RWPE2 (cell line): ENCODE data around the gene PTEN.

Experiments used
- ATAC-seq: fragments of 200-7000 bp; cut with Tn5 transposase; 3 replicates; pipeline ENCODE4 v1.9.1; 2021; ENCODE audit warnings: low read depth
- DNase-seq: peaks from one replicate; pipeline ENCODE4 v3.0.0-alpha.2; 2020; ENCODE audit warnings: low spot score
- H3K27ac ChIP-seq: fragments of 450-650 bp; 2 replicates; pipeline ENCODE4 v1.5.1; 2017; ENCODE audit warnings: mild to moderate bottlenecking; ENCODE audit not compliant: poor library complexity, severe bottlenecking
- H3K27me3 ChIP-seq: fragments of 250-450 bp; sonication (Bioruptor Pico); 2 replicates; pipeline ENCODE4 v1.5.1; 2021; ENCODE audit warnings: mild to moderate bottlenecking, moderate library complexity; ENCODE audit not compliant: insufficient read depth, poor library complexity, severe bottlenecking
- H3K36me3 ChIP-seq: fragments of 250-450 bp; sonication (Bioruptor Pico); 2 replicates; pipeline ENCODE4 v1.5.1; 2020; ENCODE audit warnings: low read depth, mild to moderate bottlenecking, moderate library complexity
- H3K4me1 ChIP-seq: fragments of 250-450 bp; sonication (Bioruptor Pico); 2 replicates; pipeline ENCODE4 v1.5.1; 2021; ENCODE audit warnings: mild to moderate bottlenecking, moderate library complexity; ENCODE audit not compliant: insufficient read depth, poor library complexity, severe bottlenecking
- H3K4me3 ChIP-seq: fragments of 250-450 bp; sonication (Bioruptor Pico); 2 replicates; pipeline ENCODE4 v1.5.1; 2021; ENCODE audit warnings: mild to moderate bottlenecking, moderate library complexity; ENCODE audit not compliant: severe bottlenecking
- H3K9me3 ChIP-seq: fragments of 250-450 bp; sonication (Bioruptor Pico); 2 replicates; pipeline ENCODE4 v1.5.1; 2021; ENCODE audit warnings: mild to moderate bottlenecking, moderate library complexity; ENCODE audit not compliant: severe bottlenecking
- TF ChIP-seq, protein P1 (sequence below): fragments of 450-650 bp; IDR thresholded peaks from one replicate; pipeline ENCODE4 v1.5.1; 2017; ENCODE audit warnings: mild to moderate bottlenecking, moderate library complexity; ENCODE audit not compliant: poor library complexity, severe bottlenecking

The PTEN gene

DNA sequence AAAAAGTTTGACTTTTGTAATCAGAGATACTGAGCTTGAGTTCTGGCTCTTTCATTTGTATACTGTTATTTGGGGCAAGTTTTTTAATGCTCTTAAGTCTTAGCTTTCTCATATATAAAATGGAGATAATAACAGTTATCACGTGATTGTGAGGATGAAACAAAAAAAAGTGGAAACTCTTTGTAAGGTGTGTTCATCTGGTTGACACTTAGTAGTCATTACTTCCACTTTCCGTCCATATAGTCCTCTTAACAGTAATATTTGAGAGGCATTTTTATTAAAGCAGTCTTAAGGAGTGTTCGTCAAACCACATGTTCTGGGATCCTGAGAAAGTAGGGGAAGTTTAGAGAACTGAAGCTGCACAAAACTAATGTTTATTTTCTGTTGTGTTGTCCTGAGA lies 65.6 kb downstream of the PTEN start:
- Histone ChIP-seq H3K9me3 (no peaks in the 10 kb centered on the region), H3K36me3 (peaks cover 45% of the 10 kb centered on the region), H3K4me3 (no peak overlapping the region), H3K27ac (no peak overlapping the region), H3K27me3 (no peaks in the 10 kb centered on the region), H3K4me1 (peaks cover 46% of the 10 kb centered on the region)
- TF ChIP-seq, protein P1, sequence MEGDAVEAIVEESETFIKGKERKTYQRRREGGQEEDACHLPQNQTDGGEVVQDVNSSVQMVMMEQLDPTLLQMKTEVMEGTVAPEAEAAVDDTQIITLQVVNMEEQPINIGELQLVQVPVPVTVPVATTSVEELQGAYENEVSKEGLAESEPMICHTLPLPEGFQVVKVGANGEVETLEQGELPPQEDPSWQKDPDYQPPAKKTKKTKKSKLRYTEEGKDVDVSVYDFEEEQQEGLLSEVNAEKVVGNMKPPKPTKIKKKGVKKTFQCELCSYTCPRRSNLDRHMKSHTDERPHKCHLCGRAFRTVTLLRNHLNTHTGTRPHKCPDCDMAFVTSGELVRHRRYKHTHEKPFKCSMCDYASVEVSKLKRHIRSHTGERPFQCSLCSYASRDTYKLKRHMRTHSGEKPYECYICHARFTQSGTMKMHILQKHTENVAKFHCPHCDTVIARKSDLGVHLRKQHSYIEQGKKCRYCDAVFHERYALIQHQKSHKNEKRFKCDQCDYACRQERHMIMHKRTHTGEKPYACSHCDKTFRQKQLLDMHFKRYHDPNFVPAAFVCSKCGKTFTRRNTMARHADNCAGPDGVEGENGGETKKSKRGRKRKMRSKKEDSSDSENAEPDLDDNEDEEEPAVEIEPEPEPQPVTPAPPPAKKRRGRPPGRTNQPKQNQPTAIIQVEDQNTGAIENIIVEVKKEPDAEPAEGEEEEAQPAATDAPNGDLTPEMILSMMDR = no peak
- ATAC-seq (no peak), DNase-seq (no peak)

GRCh38 chr10:87930141-87930540 lies 66.7 kb downstream of the PTEN start:
- H3K27me3 ChIP-seq = no peaks in the 10 kb centered on the region
- peaks cover 46% of the 10 kb centered on the region for H3K4me1 ChIP-seq
- H3K27ac ChIP-seq = peak overlapping the region; percentile 65
- ATAC-seq (no peak), DNase-seq (no peak)
- H3K36me3 ChIP-seq = peaks cover 55% of the 10 kb centered on the region
- TF ChIP-seq, protein P1 = no peak
- H3K9me3 ChIP-seq = no peaks in the 10 kb centered on the region
- no peak overlapping the region for H3K4me3 ChIP-seq

GRCh38 chr10:87930934-87931835 lies 67.8 kb downstream of the PTEN start:
- TF ChIP-seq, protein P1 = no peak
- no peaks in the 10 kb centered on the region for H3K9me3 ChIP-seq
- DNase-seq (no peak), ATAC-seq (peak; percentile 70; the same call in 2 of the 3 replicates)
- peak overlapping the region; percentile 65 for H3K27ac ChIP-seq
- H3K4me3 ChIP-seq = no peak overlapping the region
- H3K4me1 ChIP-seq = peaks cover 43% of the 10 kb centered on the region
- H3K27me3 ChIP-seq = no peaks in the 10 kb centered on the region
- peaks cover 63% of the 10 kb centered on the region for H3K36me3 ChIP-seq

- TF ChIP-seq, protein P1 = no peak
- H3K27me3 ChIP-seq = no peaks in the 10 kb centered on the region
Measured at GRCh38 chr10:87931836-87932230, 68.4 kb downstream of the PTEN start.

More at GRCh38 chr10:87931836-87932230, 68.4 kb downstream of the PTEN start:
- Histone ChIP-seq H3K27ac (peak overlapping the region; percentile 65), H3K4me1 (peaks cover 36% of the 10 kb centered on the region), H3K9me3 (no peaks in the 10 kb centered on the region), H3K36me3 (peaks cover 62% of the 10 kb centered on the region), H3K4me3 (no peak overlapping the region)
- DNase-seq (no peak), ATAC-seq (peak; percentile 71; the same call in 2 of the 3 replicates)
